ENCODE measurements around the gene SNAI3.

SNAI3 gene

DNA sequence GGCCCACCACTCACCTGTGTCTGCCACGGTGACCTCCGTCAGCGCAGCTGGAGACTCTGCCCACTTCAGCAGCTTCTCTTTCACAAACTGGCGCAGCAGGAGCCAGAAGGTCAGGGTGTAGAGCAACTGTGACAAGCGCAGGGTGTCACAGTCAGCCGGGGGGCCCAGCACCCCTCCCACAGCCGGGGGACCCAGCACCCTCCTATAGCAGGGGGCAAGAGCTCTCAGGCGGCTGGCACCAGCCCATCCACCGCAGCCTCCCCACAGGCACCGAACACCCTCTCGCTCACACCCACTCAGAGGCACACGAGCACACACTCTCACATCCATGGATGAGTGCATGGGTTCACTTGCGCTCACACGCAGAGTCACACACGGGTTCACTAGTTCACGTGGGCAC, 48.8 kb upstream of the SNAI3 start:
- Histone ChIP-seq H3K9me3 (ENCODE audit: insufficient read depth, low read depth, low read length) (no peaks in the 10 kb centered on the region), H4K20me1 (ENCODE audit: insufficient read depth, low read length, poor library complexity, severe bottlenecking) (no peaks in the 10 kb centered on the region), H3K79me2 (ENCODE audit: insufficient read depth, low read length) (no peaks in the 10 kb centered on the region), H3K9ac (ENCODE audit: low read depth, low read length, poor library complexity, severe bottlenecking) (no peak overlapping the region), H2AFZ (ENCODE audit: low read length) (no peak overlapping the region), H3F3A (ENCODE audit: low read depth) (no peaks in the 10 kb centered on the region), H3K9me2 (replicated peaks; ENCODE audit: low read depth, low read length) (no peaks in the 10 kb centered on the region), H3K4me3 (ENCODE audit: low read length, poor library complexity, severe bottlenecking) (no peak overlapping the region), H3K4me2 (ENCODE audit: low read depth, low read length, poor library complexity, severe bottlenecking) (no peak overlapping the region), H3K27me3 (ENCODE audit: insufficient read depth, low read length, poor library complexity, severe bottlenecking) (no peaks in the 10 kb centered on the region), H3K36me3 (ENCODE audit: insufficient read depth, low read length) (peaks cover 30% of the 10 kb centered on the region; the same call in 1 of the 2 replicates), H3K4me1 (ENCODE audit: insufficient read depth, low read length, poor library complexity, severe bottlenecking) (no peaks in the 10 kb centered on the region)
- no peak for TF ChIP-seq EZH2phosphoT487 (IDR thresholded peaks at IDR 0.05; ENCODE audit: borderline replicate concordance)
- TF ChIP-seq, protein P1, sequence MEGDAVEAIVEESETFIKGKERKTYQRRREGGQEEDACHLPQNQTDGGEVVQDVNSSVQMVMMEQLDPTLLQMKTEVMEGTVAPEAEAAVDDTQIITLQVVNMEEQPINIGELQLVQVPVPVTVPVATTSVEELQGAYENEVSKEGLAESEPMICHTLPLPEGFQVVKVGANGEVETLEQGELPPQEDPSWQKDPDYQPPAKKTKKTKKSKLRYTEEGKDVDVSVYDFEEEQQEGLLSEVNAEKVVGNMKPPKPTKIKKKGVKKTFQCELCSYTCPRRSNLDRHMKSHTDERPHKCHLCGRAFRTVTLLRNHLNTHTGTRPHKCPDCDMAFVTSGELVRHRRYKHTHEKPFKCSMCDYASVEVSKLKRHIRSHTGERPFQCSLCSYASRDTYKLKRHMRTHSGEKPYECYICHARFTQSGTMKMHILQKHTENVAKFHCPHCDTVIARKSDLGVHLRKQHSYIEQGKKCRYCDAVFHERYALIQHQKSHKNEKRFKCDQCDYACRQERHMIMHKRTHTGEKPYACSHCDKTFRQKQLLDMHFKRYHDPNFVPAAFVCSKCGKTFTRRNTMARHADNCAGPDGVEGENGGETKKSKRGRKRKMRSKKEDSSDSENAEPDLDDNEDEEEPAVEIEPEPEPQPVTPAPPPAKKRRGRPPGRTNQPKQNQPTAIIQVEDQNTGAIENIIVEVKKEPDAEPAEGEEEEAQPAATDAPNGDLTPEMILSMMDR (conservative IDR thresholded peaks at IDR 0.05; ENCODE audit: low read length) = no peak

- Histone ChIP-seq H3K4me2 (ENCODE audit: low read depth, low read length, poor library complexity, severe bottlenecking) (no peak overlapping the region), H3K9me3 (ENCODE audit: insufficient read depth, low read depth, low read length) (no peaks in the 10 kb centered on the region), H2AFZ (ENCODE audit: low read length) (no peak overlapping the region), H4K20me1 (ENCODE audit: insufficient read depth, low read length, poor library complexity, severe bottlenecking) (no peaks in the 10 kb centered on the region), H3F3A (ENCODE audit: low read depth) (no peaks in the 10 kb centered on the region), H3K4me3 (ENCODE audit: low read length, poor library complexity, severe bottlenecking) (no peak overlapping the region), H3K79me2 (ENCODE audit: insufficient read depth, low read length) (no peaks in the 10 kb centered on the region), H3K9ac (ENCODE audit: low read depth, low read length, poor library complexity, severe bottlenecking) (no peak overlapping the region), H3K4me1 (ENCODE audit: insufficient read depth, low read length, poor library complexity, severe bottlenecking) (no peaks in the 10 kb centered on the region), H3K36me3 (ENCODE audit: insufficient read depth, low read length) (peaks cover 30% of the 10 kb centered on the region; the same call in 1 of the 2 replicates), H3K9me2 (replicated peaks; ENCODE audit: low read depth, low read length) (no peaks in the 10 kb centered on the region), H3K27me3 (ENCODE audit: insufficient read depth, low read length, poor library complexity, severe bottlenecking) (no peaks in the 10 kb centered on the region)
- TF ChIP-seq, protein P1 (conservative IDR thresholded peaks at IDR 0.05; ENCODE audit: low read length) = no peak
- TF ChIP-seq EZH2phosphoT487 (IDR thresholded peaks at IDR 0.05; ENCODE audit: borderline replicate concordance) = no peak
Observed at GRCh38 chr16:88734361-88734728, 48.0 kb upstream of the SNAI3 start.

DNA sequence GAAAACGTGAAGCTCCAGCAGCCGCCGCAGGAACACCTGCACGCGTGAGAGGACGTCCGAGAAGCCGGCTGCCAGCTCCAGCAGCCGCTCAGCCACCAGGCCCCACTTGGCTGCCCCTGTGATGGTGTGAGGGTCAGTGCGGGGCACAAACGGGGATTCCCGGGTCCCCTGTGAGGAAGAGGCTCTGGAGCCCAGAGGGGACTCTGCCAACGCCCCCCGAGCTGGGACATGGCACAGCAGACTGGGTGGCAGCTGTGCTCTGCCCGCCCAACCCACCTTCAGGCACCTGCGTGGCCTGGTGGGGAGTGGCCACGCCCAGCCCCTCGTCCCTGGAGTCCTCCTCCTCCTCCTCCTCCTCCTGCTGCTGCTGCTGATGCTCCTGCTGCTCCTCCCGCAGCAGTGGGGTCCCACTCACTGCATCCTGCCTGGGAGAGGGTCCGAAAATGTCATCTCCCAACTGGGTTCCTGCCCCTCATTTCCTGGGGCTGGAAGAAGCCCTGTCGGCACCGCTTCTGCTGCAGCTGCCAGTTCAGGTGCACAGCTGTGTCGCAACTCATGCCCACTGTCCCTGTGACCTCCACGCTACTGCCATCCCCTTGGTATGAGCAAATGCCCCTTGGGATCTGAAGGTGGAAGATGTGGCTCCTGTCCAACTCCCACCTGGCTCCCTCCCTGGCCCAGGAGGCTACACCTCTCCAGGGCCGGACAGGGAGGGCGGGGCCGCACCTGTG, 47.5 kb upstream of the SNAI3 start:
- H3K4me1 ChIP-seq (ENCODE audit: insufficient read depth, low read length, poor library complexity, severe bottlenecking) = no peaks in the 10 kb centered on the region
- H3F3A ChIP-seq (ENCODE audit: low read depth) = no peaks in the 10 kb centered on the region
- H3K36me3 ChIP-seq (ENCODE audit: insufficient read depth, low read length) = peaks cover 30% of the 10 kb centered on the region; the same call in 1 of the 2 replicates
- TF ChIP-seq, protein P1 (conservative IDR thresholded peaks at IDR 0.05; ENCODE audit: low read length) = no peak
- no peak for TF ChIP-seq EZH2phosphoT487 (IDR thresholded peaks at IDR 0.05; ENCODE audit: borderline replicate concordance)
- no peaks in the 10 kb centered on the region for H3K9me2 ChIP-seq (replicated peaks; ENCODE audit: low read depth, low read length)
- H3K27me3 ChIP-seq (ENCODE audit: insufficient read depth, low read length, poor library complexity, severe bottlenecking) = no peaks in the 10 kb centered on the region
- H4K20me1 ChIP-seq (ENCODE audit: insufficient read depth, low read length, poor library complexity, severe bottlenecking) = no peaks in the 10 kb centered on the region
- H3K4me2 ChIP-seq (ENCODE audit: low read depth, low read length, poor library complexity, severe bottlenecking) = no peak overlapping the region
- no peaks in the 10 kb centered on the region for H3K9me3 ChIP-seq (ENCODE audit: insufficient read depth, low read depth, low read length)
- H2AFZ ChIP-seq (ENCODE audit: low read length) = no peak overlapping the region
- no peak overlapping the region for H3K4me3 ChIP-seq (ENCODE audit: low read length, poor library complexity, severe bottlenecking)
- no peaks in the 10 kb centered on the region for H3K79me2 ChIP-seq (ENCODE audit: insufficient read depth, low read length)
- H3K9ac ChIP-seq (ENCODE audit: low read depth, low read length, poor library complexity, severe bottlenecking) = no peak overlapping the region
